TTC549 (cell line): ENCODE data around the gene LRRC25.
A peak's percentile ranks its signal among the peaks of the same experiment; 100 is the strongest.

ENCODE experiments used
- FAIRE-seq: peaks from 2 replicates; lab custom pipeline; 2012; peaks lifted over from hg19 to GRCh38; lab: Jason Lieb, UNC

The LRRC25 gene

GRCh38 chr19:18435842-18436670, 38.6 kb upstream of the LRRC25 start:
- no peak for FAIRE-seq

- no peak for FAIRE-seq
These were observed 37.9 kb upstream of the LRRC25 start for GRCh38 chr19:18435178-18435841.

GRCh38 chr19:18434411-18435175, 37.2 kb upstream of the LRRC25 start:
- FAIRE-seq, result no peak

GRCh38 chr19:18433735-18434398, 36.4 kb upstream of the LRRC25 start:
- FAIRE-seq, result peak; percentile 68

GRCh38 chr19:18433015-18433691, 35.7 kb upstream of the LRRC25 start:
- no peak for FAIRE-seq

GRCh38 chr19:18432275-18433014, 35.0 kb upstream of the LRRC25 start:
- FAIRE-seq, result no peak

GRCh38 chr19:18431351-18432197, 34.2 kb upstream of the LRRC25 start:
- no peak for FAIRE-seq

- FAIRE-seq, result no peak
These were observed 33.2 kb upstream of the LRRC25 start for GRCh38 chr19:18430417-18431144.

GRCh38 chr19:18429717-18430416, 32.4 kb upstream of the LRRC25 start:
- no peak for FAIRE-seq

- no peak for FAIRE-seq
These were observed 31.6 kb upstream of the LRRC25 start for GRCh38 chr19:18428787-18429674.

GRCh38 chr19:18428173-18428786, 30.9 kb upstream of the LRRC25 start:
- FAIRE-seq, result no peak

GRCh38 chr19:18427743-18428113, 30.3 kb upstream of the LRRC25 start:
- no peak for FAIRE-seq

- no peak for FAIRE-seq
These were observed 29.8 kb upstream of the LRRC25 start for GRCh38 chr19:18427080-18427742.

GRCh38 chr19:18426416-18426767, 29.0 kb upstream of the LRRC25 start:
- no peak for FAIRE-seq

GRCh38 chr19:18425515-18426415, 28.3 kb upstream of the LRRC25 start:
- FAIRE-seq, result no peak
